ENCODE data around the gene MON1A. TPM values are rescaled to one million over a fixed set of nuclear protein-coding genes. Genes with fewer than 3 reads are reported as not detected.

Gene MON1A
- total RNA-seq, 1 donor from 2014 or later: 8.4 TPM

DNA sequence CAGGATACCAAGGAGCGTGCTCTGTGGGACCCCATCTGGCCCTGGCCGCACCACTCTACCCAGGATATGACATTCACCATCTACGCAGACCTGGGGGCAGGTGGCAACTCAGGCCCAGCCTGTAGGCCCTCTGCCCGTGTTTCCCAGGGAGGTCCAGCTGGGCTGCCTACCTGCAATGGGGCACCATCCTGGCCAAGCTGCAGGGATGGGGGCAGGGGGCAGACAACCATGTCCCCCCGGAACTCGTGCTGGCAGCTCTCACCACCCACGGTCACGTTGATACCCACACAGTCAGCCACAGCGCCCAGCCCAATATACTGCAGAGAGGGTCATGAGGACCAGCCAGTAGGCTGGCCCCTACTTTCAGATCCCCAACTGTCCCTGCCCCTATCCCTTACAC lies 33.8 kb downstream of the MON1A start:
- H3K27me3 ChIP-seq (ENCODE audit: low read depth): no peaks in the 10 kb centered on the region
- H3K9me3 ChIP-seq (replicated peaks): no peaks in the 10 kb centered on the region
- TF ChIP-seq, protein P1, sequence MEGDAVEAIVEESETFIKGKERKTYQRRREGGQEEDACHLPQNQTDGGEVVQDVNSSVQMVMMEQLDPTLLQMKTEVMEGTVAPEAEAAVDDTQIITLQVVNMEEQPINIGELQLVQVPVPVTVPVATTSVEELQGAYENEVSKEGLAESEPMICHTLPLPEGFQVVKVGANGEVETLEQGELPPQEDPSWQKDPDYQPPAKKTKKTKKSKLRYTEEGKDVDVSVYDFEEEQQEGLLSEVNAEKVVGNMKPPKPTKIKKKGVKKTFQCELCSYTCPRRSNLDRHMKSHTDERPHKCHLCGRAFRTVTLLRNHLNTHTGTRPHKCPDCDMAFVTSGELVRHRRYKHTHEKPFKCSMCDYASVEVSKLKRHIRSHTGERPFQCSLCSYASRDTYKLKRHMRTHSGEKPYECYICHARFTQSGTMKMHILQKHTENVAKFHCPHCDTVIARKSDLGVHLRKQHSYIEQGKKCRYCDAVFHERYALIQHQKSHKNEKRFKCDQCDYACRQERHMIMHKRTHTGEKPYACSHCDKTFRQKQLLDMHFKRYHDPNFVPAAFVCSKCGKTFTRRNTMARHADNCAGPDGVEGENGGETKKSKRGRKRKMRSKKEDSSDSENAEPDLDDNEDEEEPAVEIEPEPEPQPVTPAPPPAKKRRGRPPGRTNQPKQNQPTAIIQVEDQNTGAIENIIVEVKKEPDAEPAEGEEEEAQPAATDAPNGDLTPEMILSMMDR (IDR thresholded peaks at IDR 0.05; ENCODE audit: borderline replicate concordance): no peak
- H3K36me3 ChIP-seq: no peaks in the 10 kb centered on the region
- no peak for DNase-seq
- intact Hi-C loops (cut with micrococcal nuclease): no loop called here
- H3K4me3 ChIP-seq: no peak overlapping the region
- H3K27ac ChIP-seq (replicated peaks): no peak overlapping the region
- peaks cover 4% of the 10 kb centered on the region for H3K4me1 ChIP-seq

- Histone ChIP-seq H3K27ac (replicated peaks) (no peak overlapping the region), H3K36me3 (no peaks in the 10 kb centered on the region), H3K9me3 (replicated peaks) (no peaks in the 10 kb centered on the region), H3K4me3 (no peak overlapping the region), H3K4me1 (no peaks in the 10 kb centered on the region), H3K27me3 (ENCODE audit: low read depth) (no peaks in the 10 kb centered on the region)
- no peak for DNase-seq
- TF ChIP-seq, protein P1 (IDR thresholded peaks at IDR 0.05; ENCODE audit: borderline replicate concordance): no peak
- intact Hi-C loops (cut with micrococcal nuclease): no loop called here
Observed at GRCh38 chr3:49889296-49889695, 40.3 kb downstream of the MON1A start.

- no peak overlapping the region for H3K27ac ChIP-seq (replicated peaks)
- intact Hi-C loops (cut with micrococcal nuclease): no loop called here
- H3K36me3 ChIP-seq: no peaks in the 10 kb centered on the region
- TF ChIP-seq, protein P1 (IDR thresholded peaks at IDR 0.05; ENCODE audit: borderline replicate concordance): no peak
- H3K9me3 ChIP-seq (replicated peaks): no peaks in the 10 kb centered on the region
- no peak for DNase-seq
- no peak overlapping the region for H3K4me3 ChIP-seq
- H3K27me3 ChIP-seq (ENCODE audit: low read depth): no peaks in the 10 kb centered on the region
- H3K4me1 ChIP-seq: peaks cover 10% of the 10 kb centered on the region
Observed at GRCh38 chr3:49886922-49887265, 42.7 kb downstream of the MON1A start.

DNA sequence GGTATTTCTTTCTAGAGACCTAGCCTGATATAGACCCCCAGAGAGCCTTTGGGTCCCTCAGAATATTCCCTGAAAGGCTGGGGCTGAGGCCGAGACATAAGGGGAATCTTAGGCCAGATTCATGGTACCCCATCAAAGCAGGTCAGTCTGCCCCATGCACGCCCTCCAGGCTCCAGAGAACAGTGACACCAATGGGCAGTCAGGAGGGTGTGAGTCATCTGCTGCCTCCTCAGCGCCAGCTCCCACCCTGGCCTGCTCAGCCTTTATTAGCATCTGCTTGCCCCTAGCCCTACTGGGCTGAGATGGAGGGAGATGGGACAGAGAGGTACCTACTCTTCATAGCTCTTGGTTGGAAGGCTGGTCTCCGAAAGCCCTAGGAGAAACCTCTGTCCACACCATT lies 45.6 kb downstream of the MON1A start:
- no peak for DNase-seq
- Histone ChIP-seq H3K4me3 (no peak overlapping the region), H3K9me3 (replicated peaks) (no peaks in the 10 kb centered on the region), H3K4me1 (peaks cover 26% of the 10 kb centered on the region), H3K27me3 (ENCODE audit: low read depth) (no peaks in the 10 kb centered on the region), H3K36me3 (no peaks in the 10 kb centered on the region), H3K27ac (replicated peaks) (no peak overlapping the region)
- TF ChIP-seq, protein P1 (IDR thresholded peaks at IDR 0.05; ENCODE audit: borderline replicate concordance): no peak
- intact Hi-C loops (cut with micrococcal nuclease): no loop called here

DNA sequence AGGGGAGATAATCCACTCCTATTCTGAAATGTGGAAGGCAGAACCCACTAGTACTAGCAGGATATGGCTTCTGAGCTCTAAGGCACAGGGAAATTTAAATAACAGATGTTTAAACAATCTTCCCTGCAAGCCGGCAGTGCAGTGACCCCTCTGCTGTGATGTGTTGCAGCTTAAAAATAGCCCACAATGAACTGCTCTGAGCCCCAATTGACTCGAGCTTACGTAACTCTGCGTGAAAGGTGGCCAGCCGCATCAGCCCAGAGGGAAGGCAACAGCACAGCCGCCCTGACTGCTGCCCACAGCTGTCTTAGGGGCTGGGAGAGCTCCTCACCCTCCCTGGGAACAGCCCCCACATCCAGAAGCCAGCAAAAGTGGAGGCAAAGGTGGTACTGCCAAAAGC lies 47.4 kb downstream of the MON1A start:
- H3K9me3 ChIP-seq (replicated peaks): no peaks in the 10 kb centered on the region
- H3K27ac ChIP-seq (replicated peaks): peak overlapping the region; percentile 72
- H3K27me3 ChIP-seq (ENCODE audit: low read depth): no peaks in the 10 kb centered on the region
- TF ChIP-seq, protein P1 (IDR thresholded peaks at IDR 0.05; ENCODE audit: borderline replicate concordance): no peak
- peak; percentile 40 for DNase-seq
- H3K4me3 ChIP-seq: no peak overlapping the region
- H3K4me1 ChIP-seq: peaks cover 26% of the 10 kb centered on the region
- no peaks in the 10 kb centered on the region for H3K36me3 ChIP-seq
- intact Hi-C loops (cut with micrococcal nuclease): no loop called here

Data from left ventricle myocardium inferior (tissue), 1 donor.